CD4-positive, CD25-positive, alpha-beta regulatory T cell (primary cell): ENCODE results near the gene USP32. TPM values are rescaled to one million over a fixed set of nuclear protein-coding genes. Genes with fewer than 3 reads are reported as not detected.

Experiments used
- ATAC-seq, 2 donors: fragments of 150-1000 bp; cut with Tn5 transposase; one replicate each; pipeline ENCODE4 v1.10.0; 2021; ENCODE audit warnings: low read depth in 2 of 2, moderate number of reproducible peaks in 2 of 2, moderate library complexity in 1 of 2
- DNase-seq, 3 donors: peaks; one replicate each; pipeline versions ENCODE4 v3.0.0 to v3.0.0-alpha.2; 2012 to 2022; ENCODE audit warnings: mixed read lengths in 1 of 3
- H3K27ac ChIP-seq: one replicate; pipeline ENCODE4 v1.7.0; 2013; ENCODE audit warnings: mild to moderate bottlenecking, low read length; ENCODE audit not compliant: insufficient read depth, poor library complexity, severe bottlenecking
- H3K27me3 ChIP-seq: one replicate; pipeline ENCODE4 v1.7.0; 2013; ENCODE audit warnings: low read length; ENCODE audit not compliant: control insufficient read depth, insufficient read depth
- H3K36me3 ChIP-seq: one replicate; pipeline ENCODE4 v1.7.0; 2013; ENCODE audit warnings: mild to moderate bottlenecking, low read length, moderate library complexity; ENCODE audit not compliant: control insufficient read depth, insufficient read depth
- H3K4me1 ChIP-seq: 2 replicates; pipeline ENCODE4 v1.7.0; 2013; ENCODE audit warnings: mild to moderate bottlenecking, low read length; ENCODE audit not compliant: insufficient read depth, control insufficient read depth, poor library complexity, severe bottlenecking
- H3K4me3 ChIP-seq: one replicate; pipeline ENCODE4 v1.7.0; 2013; ENCODE audit warnings: low read depth, mild to moderate bottlenecking, low read length, moderate library complexity
- H3K9me3 ChIP-seq, 2 experiments: 1 replicate in 1 of 2; 2 replicates in 1 of 2; pipeline ENCODE4 v1.7.0; 2013; ENCODE audit warnings: low read length in 2 of 2, mild to moderate bottlenecking in 1 of 2, moderate library complexity in 1 of 2; ENCODE audit not compliant: control insufficient read depth in 2 of 2
- H3K27ac Mint-ChIP-seq, 3 donors: one replicate each; pipeline ENCODE4 v1.8.0; 2020 to 2022; ENCODE audit warnings: mild to moderate bottlenecking in 3 of 3, mixed read lengths in 3 of 3, moderate library complexity in 2 of 3
- H3K27me3 Mint-ChIP-seq: one replicate; pipeline ENCODE4 v1.8.0; 2022; ENCODE audit warnings: mild to moderate bottlenecking, mixed read lengths
- H3K36me3 Mint-ChIP-seq: one replicate; pipeline ENCODE4 v1.8.0; 2020; ENCODE audit warnings: mixed read lengths
- H3K4me1 Mint-ChIP-seq, 4 donors: one replicate each; pipeline ENCODE4 v1.8.0; 2020 to 2022; ENCODE audit warnings: mixed read lengths in 4 of 4, mild to moderate bottlenecking in 1 of 4
- H3K4me3 Mint-ChIP-seq, 4 donors: one replicate each; pipeline ENCODE4 v1.8.0; 2020 to 2022; ENCODE audit warnings: mild to moderate bottlenecking in 4 of 4, mixed read lengths in 4 of 4, moderate library complexity in 3 of 4
- H3K9me3 Mint-ChIP-seq, 7 donors: one replicate each; pipeline ENCODE4 v1.8.0; 2020 to 2022; ENCODE audit warnings: mixed read lengths in 7 of 7, mild to moderate bottlenecking in 3 of 7, moderate library complexity in 2 of 7
- polyA plus RNA-seq, 4 donors: library from polyadenylated mRNA; unstranded; fragments of 300-500 nt; fragmentation: Illumina TruSeq; gene quantifications; one replicate each; pipeline ENCODE4 v1.2.3, GENCODE V29; 2021
- total RNA-seq: library from RNA; stranded (reverse); gene quantifications from one replicate; pipeline ENCODE4 v1.2.3, GENCODE V29; 2022

USP32 gene
- total and polyA plus RNA-seq, 5 donors from 2014 or later: 6.1 to 47.0 (median 7.5) TPM

DNA sequence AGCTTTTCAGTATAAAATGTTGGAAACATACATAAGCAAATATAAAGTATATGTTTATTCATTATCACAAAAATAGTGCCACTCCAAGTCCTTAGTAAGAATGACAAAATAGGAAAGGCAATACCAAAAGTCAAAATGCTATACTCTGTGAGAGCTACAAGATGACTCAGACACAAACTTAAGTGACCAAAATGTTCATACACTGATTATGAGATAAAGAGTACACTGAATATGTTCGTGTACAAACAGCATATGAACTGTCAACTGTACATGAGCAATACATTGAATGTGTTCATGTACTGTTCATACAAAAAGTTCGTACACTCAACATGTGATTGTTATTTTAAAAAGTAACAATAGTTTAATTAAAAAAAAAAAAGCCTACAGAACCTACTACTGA lies 138.9 kb downstream of the USP32 start:
- H3K27ac ChIP-seq: no peak overlapping the region
- H3K36me3 ChIP-seq: peaks cover 29% of the 10 kb centered on the region
- Mint-ChIP-seq H3K4me3 (no peak overlapping the region), H3K9me3 (no peaks in the 10 kb centered on the region), H3K36me3 (peaks cover 40% of the 10 kb centered on the region), H3K27ac (no peak overlapping the region), H3K27me3 (peaks cover 4% of the 10 kb centered on the region), H3K4me1 (peaks cover 0 to 2% (median 0%) of the 10 kb centered on the region in 4 donors)
- DNase-seq: no peak
- H3K4me3 ChIP-seq: no peak overlapping the region
- H3K9me3 ChIP-seq: no peaks in the 10 kb centered on the region
- H3K4me1 ChIP-seq: no peaks in the 10 kb centered on the region
- ATAC-seq: no peak
- H3K27me3 ChIP-seq: no peaks in the 10 kb centered on the region

DNA sequence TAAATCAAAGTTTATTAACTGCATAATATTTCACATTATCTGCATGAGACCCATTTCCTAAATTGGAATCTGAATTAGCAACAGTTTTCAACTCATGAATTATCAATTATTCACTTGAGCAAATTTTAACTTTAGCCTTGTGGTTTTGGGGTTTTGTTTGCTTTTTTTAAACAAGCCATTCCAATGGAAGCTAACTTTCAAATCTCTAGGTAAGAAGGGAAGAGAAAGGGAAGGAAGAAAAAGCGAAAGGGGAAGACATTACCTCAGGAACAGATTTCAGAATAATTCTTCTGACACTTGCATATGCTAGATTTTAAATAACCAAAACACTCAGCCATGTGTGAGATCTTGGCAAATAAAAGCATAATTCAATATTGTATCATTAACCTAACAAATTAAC lies 139.5 kb downstream of the USP32 start:
- no peaks in the 10 kb centered on the region for H3K9me3 Mint-ChIP-seq
- no peak for DNase-seq
- H3K36me3 Mint-ChIP-seq: peaks cover 42% of the 10 kb centered on the region
- ATAC-seq: no peak
- Histone ChIP-seq H3K4me3 (no peak overlapping the region), H3K27ac (no peak overlapping the region), H3K4me1 (no peaks in the 10 kb centered on the region), H3K9me3 (no peaks in the 10 kb centered on the region), H3K27me3 (no peaks in the 10 kb centered on the region), H3K36me3 (peaks cover 23% of the 10 kb centered on the region)
- H3K27me3 Mint-ChIP-seq: peaks cover 4% of the 10 kb centered on the region
- H3K4me1 Mint-ChIP-seq: peaks cover 0 to 2% (median under 1%) of the 10 kb centered on the region in 4 donors
- no peak overlapping the region for H3K4me3 Mint-ChIP-seq
- no peak overlapping the region for H3K27ac Mint-ChIP-seq

DNA sequence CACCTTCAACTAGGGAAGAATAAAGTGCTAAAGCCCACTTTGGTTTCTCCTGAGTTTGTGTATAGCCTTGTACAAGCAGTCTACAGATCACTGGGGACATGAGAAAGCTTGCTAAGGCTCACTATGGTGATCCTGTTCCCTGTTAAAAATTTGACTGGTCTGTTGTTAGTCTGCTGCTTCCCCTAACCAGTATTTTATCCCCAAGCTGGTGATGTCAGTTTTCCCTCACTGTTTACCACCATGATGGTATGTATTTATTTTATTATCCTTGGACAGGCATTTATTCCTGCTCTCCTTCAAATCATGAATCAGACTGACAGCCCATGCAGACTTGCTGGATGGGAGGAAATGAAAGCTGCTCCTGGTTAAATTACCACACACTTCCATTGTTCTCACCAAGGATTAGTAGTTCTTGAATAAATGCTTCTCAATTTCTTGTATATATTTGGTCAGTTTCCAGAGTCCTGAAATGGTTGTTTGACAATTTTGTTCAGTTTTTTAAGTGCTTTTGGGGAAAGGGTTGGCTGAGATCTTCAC lies 142.6 kb downstream of the USP32 start:
- Histone ChIP-seq H3K9me3 (no peaks in the 10 kb centered on the region), H3K36me3 (peaks cover 20% of the 10 kb centered on the region), H3K27me3 (no peaks in the 10 kb centered on the region), H3K4me3 (no peak overlapping the region), H3K4me1 (no peaks in the 10 kb centered on the region), H3K27ac (no peak overlapping the region)
- Mint-ChIP-seq H3K27ac (peak overlapping the region in 1 of 3 donors; percentile 38), H3K4me3 (no peak overlapping the region), H3K9me3 (peaks cover 0 to 1% (median 0%) of the 10 kb centered on the region in 7 donors), H3K4me1 (peaks cover 0 to 2% (median 0%) of the 10 kb centered on the region in 4 donors), H3K36me3 (peaks cover 32% of the 10 kb centered on the region), H3K27me3 (peaks cover 4% of the 10 kb centered on the region)
- ATAC-seq (no peak), DNase-seq (no peak)

DNA sequence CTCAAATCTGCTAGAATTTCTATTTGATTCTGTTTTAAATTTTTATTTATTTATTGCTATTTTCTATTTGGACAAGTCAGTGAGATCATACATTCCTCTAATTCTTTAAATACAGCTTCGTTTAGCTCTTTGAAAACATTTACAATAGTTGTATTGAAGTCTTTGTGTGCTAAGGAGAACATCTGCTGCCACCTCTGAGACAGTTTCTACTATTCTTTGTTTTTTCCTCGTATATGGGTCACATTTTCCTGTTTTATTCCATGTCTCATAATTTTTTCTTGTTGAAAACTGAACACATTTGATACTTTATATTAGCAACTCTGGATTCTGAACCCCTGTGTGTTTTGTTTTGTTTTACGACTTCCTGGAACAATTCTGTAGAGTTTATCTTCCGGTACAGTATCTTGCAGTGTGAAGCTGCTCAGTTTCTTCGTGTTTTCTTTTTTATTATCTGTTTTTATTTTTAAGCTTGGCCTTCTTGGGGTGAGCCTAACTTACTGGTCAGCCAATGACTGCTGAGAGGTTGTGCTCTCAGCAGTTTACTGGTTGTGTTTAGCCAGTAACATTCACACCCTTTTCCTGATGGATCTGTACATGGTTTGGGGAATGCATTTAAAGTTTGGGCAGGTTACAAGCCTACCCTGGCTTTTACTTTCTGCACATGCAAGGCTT lies 143.2 kb downstream of the USP32 start:
- Histone ChIP-seq H3K4me3 (no peak overlapping the region), H3K27ac (no peak overlapping the region), H3K27me3 (no peaks in the 10 kb centered on the region), H3K4me1 (no peaks in the 10 kb centered on the region), H3K9me3 (no peaks in the 10 kb centered on the region), H3K36me3 (peaks cover 17% of the 10 kb centered on the region)
- Mint-ChIP-seq H3K36me3 (peaks cover 32% of the 10 kb centered on the region), H3K9me3 (peaks cover 0 to 1% (median 0%) of the 10 kb centered on the region in 7 donors), H3K4me1 (peaks cover 0 to 2% (median 0%) of the 10 kb centered on the region in 4 donors), H3K27ac (no peak overlapping the region), H3K4me3 (no peak overlapping the region), H3K27me3 (peaks cover 4% of the 10 kb centered on the region)
- DNase-seq (no peak), ATAC-seq (no peak)

DNA sequence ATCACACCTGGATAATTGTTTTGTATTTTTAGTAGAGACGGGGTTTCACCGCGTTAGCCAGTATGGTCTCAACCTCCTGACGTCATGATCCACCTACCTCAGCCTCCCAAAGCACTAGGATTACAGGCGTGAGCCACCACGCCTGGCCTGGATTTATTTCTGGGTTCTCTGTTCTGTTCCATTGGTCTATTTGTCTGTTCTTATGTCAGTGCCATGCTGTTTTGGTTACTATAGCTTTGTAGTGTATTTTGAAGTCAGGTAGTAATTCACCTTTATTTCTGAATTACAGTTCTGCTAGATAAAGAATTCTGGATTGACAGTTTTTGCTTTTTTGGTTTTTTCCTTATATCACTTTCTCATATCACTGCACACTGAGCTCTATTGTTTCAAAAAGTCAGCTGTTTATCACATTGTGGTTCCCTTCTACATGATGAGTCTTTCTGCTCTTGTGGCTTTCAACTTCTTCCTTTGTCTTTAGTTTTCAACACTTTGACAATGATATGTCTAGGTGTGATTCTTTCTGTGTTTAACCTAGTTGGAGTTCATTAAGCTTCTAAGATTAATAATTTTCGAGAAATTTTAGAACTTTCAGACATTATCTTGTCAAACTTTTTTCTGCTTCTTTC lies 144.0 kb downstream of the USP32 start:
- peaks cover 0 to 2% (median 0%) of the 10 kb centered on the region in 4 donors for H3K4me1 Mint-ChIP-seq
- no peak overlapping the region for H3K27ac Mint-ChIP-seq
- Histone ChIP-seq H3K4me3 (no peak overlapping the region), H3K27ac (no peak overlapping the region), H3K36me3 (peaks cover 18% of the 10 kb centered on the region), H3K27me3 (no peaks in the 10 kb centered on the region), H3K4me1 (no peaks in the 10 kb centered on the region), H3K9me3 (no peaks in the 10 kb centered on the region)
- DNase-seq (no peak), ATAC-seq (no peak)
- H3K36me3 Mint-ChIP-seq: peaks cover 32% of the 10 kb centered on the region
- H3K27me3 Mint-ChIP-seq: peaks cover 4% of the 10 kb centered on the region
- peaks cover 0 to 1% (median 0%) of the 10 kb centered on the region in 7 donors for H3K9me3 Mint-ChIP-seq
- no peak overlapping the region for H3K4me3 Mint-ChIP-seq

DNA sequence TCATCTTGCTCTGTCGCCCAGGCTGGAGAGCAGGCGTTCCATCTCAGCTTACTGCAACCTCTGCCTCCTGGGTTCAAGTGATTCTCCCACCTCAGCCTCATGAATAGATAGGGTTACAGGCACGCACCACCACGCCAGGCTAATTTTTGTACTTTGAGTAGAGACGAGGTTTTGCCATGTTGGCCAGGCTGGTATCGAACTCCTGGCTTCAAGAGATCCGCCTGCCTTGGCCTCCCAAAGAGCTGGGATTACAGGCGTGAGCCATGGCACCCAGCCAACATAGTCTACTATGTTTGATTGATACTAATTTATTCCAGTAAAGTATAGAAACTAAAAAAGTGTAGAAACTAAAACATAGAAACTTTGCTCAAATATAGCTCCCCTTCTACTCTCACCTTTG lies 147.3 kb downstream of the USP32 start:
- peaks cover 0 to 2% (median under 1%) of the 10 kb centered on the region in 4 donors for H3K4me1 Mint-ChIP-seq
- peaks cover 4% of the 10 kb centered on the region for H3K27me3 Mint-ChIP-seq
- no peak for ATAC-seq
- no peaks in the 10 kb centered on the region for H3K4me1 ChIP-seq
- H3K9me3 ChIP-seq: no peaks in the 10 kb centered on the region
- no peak overlapping the region for H3K4me3 ChIP-seq
- no peak for DNase-seq
- H3K27me3 ChIP-seq: no peaks in the 10 kb centered on the region
- peaks cover 45% of the 10 kb centered on the region for H3K36me3 Mint-ChIP-seq
- peaks cover 0 to 6% (median 0%) of the 10 kb centered on the region in 7 donors for H3K9me3 Mint-ChIP-seq
- H3K4me3 Mint-ChIP-seq: no peak overlapping the region
- no peak overlapping the region for H3K27ac ChIP-seq
- no peak overlapping the region for H3K27ac Mint-ChIP-seq
- H3K36me3 ChIP-seq: peaks cover 9% of the 10 kb centered on the region

DNA sequence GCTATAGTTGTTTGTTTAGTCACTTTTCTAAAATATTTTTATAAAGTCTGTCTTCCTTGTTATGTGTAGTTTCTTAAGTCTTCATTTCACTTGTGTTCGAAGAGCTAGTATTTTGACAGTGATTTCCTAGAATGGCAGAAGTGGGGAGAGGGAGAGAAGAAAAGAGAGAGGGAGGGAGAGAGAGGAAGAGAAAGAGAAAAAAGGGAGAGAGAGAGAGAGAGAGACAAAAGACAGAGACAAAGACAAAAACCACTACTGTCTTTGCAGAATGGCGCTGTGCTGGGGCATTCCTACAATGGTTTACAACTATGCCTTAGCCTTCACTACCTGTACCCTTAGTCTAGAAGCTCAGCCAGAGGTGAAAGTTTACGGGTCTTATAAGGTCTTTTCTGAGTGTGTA lies 151.6 kb downstream of the USP32 start:
- H3K4me1 Mint-ChIP-seq: peaks cover 0 to 4% (median 2%) of the 10 kb centered on the region in 4 donors
- peak overlapping the region in 2 of 3 donors; percentile 12 to 44 for H3K27ac Mint-ChIP-seq
- H3K27me3 Mint-ChIP-seq: no peaks in the 10 kb centered on the region
- Histone ChIP-seq H3K27ac (no peak overlapping the region), H3K9me3 (no peaks in the 10 kb centered on the region), H3K4me1 (no peaks in the 10 kb centered on the region), H3K27me3 (no peaks in the 10 kb centered on the region), H3K36me3 (peaks cover 9% of the 10 kb centered on the region), H3K4me3 (no peak overlapping the region)
- peaks cover 25% of the 10 kb centered on the region for H3K36me3 Mint-ChIP-seq
- H3K9me3 Mint-ChIP-seq: peaks cover 0 to 11% (median 0%) of the 10 kb centered on the region in 7 donors
- ATAC-seq (no peak), DNase-seq (no peak)
- no peak overlapping the region for H3K4me3 Mint-ChIP-seq
